Activated CD8-positive, alpha-beta T cell treated with anti-CD3 and anti-CD28 coated beads for 36 hours (primary cell): ENCODE results near the gene TBC1D22A. TPM values are rescaled to one million over a fixed set of nuclear protein-coding genes. Genes with fewer than 3 reads are reported as not detected.

Experiments used
- ATAC-seq: fragments of 200-7000 bp; cut with Tn5 transposase; one replicate; pipeline ENCODE4 v1.10.0; 2021; ENCODE audit warnings: mild to moderate bottlenecking, moderate library complexity
- CTCF ChIA-PET: fragments of 350-600 bp; sonication (Branson Sonifier 250); formaldehyde crosslinking; loops from one replicate; lab custom pipeline; 2021; ENCODE audit warnings: antibody characterized with exemption; lab: Charles Lee
- POLR2A ChIA-PET: fragments of 350-600 bp; sonication (Branson Sonifier 250); formaldehyde crosslinking; loops from one replicate; lab custom pipeline; 2021; ENCODE audit warnings: antibody characterized with exemption; lab: Charles Lee
- DNase-seq: peaks from one replicate; pipeline ENCODE4 v3.0.0-alpha.2; 2020
- H3K27ac Mint-ChIP-seq: one replicate; pipeline ENCODE4 v1.8.0; 2021; ENCODE audit warnings: mild to moderate bottlenecking, mixed read lengths
- H3K27me3 Mint-ChIP-seq: one replicate; pipeline ENCODE4 v1.8.0; 2021; ENCODE audit warnings: mixed read lengths
- H3K36me3 Mint-ChIP-seq: one replicate; pipeline ENCODE4 v1.8.0; 2021; ENCODE audit warnings: low read depth, mixed read lengths
- H3K4me1 Mint-ChIP-seq: one replicate; pipeline ENCODE4 v1.8.0; 2021; ENCODE audit warnings: low read depth, mixed read lengths
- H3K4me3 Mint-ChIP-seq: one replicate; pipeline ENCODE4 v1.8.0; 2021; ENCODE audit warnings: mild to moderate bottlenecking, moderate library complexity, mixed read lengths
- H3K9me3 Mint-ChIP-seq: one replicate; pipeline ENCODE4 v1.8.0; 2021; ENCODE audit warnings: mixed read lengths
- intact Hi-C: fragments of 100-400 bp; cut with micrococcal nuclease; formaldehyde crosslinking; loops from one replicate; pipeline ENCODE4 v1.10.0; 2022
- total RNA-seq, 2 experiments: library from RNA; stranded (reverse); gene quantifications; one replicate each; pipeline ENCODE4 v1.2.3, GENCODE V29; 2021
- TF ChIP-seq, protein P1 (sequence below): fragments of 200-600 bp; IDR thresholded peaks from one replicate; pipeline ENCODE4 v1.8.0; 2022; ENCODE audit warnings: antibody characterized with exemption, mild to moderate bottlenecking

Gene TBC1D22A
- total RNA-seq, 2 experiments from 2014 or later, result 41.0 to 42.8 TPM

DNA sequence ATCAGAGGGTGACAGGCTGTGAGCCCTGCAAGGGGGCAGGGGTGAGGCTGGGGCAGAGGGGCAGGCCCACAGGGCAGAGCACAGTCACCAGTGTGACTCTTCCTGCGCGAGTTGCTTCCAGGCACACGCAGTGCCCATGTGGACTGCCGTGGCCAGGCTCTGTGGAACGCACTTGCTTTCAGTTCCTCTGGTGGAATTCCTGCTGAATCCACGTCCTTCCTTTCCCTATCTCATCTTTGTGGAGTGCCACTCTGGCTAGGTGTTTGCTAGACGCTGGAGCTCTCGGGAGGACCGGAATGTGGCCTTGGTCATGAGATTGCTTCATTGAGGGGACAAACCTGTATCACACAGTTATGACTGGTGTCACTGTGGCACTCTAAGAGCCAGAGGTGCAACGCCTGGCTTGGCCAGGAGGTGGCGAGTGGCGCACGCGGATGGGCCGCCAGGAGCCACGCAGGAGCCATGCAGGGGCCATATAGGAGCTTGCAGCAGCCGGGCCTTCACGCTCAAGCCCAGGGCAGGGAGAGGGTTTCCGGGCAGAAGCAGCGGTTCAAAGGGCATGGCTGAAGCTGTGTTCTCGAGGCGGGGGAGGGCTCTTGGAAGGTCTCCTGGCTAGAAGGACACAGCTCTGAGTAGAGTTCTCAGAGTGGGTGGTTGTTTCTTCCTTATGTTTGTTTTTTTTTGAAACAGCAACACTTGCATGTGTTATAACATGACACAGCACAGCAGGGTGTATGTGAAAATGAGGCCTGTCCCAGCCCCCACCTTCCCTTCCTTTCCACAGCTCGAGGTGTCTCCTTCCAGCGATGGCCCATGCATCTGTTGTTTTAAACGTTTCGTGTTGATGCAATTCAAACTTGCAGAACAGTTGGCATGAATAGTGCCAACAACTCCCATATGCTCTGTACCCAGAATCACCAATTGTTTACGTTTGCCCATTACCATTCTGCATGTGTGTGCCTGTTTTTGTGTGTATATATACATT, 36.2 kb downstream of the TBC1D22A start:
- POLR2A ChIA-PET, result interaction anchor here (0.9 to 1.2 kb wide), 2 partner anchors 18 to 36 kb away, joined by 3 to 6 read pairs; partner anchors contain the start of gene TBC1D22A
- H3K4me1 Mint-ChIP-seq, result peaks cover 26% of the 10 kb centered on the region
- no peak overlapping the region for H3K4me3 Mint-ChIP-seq
- intact Hi-C loops, result no loop called here
- TF ChIP-seq, protein P1, sequence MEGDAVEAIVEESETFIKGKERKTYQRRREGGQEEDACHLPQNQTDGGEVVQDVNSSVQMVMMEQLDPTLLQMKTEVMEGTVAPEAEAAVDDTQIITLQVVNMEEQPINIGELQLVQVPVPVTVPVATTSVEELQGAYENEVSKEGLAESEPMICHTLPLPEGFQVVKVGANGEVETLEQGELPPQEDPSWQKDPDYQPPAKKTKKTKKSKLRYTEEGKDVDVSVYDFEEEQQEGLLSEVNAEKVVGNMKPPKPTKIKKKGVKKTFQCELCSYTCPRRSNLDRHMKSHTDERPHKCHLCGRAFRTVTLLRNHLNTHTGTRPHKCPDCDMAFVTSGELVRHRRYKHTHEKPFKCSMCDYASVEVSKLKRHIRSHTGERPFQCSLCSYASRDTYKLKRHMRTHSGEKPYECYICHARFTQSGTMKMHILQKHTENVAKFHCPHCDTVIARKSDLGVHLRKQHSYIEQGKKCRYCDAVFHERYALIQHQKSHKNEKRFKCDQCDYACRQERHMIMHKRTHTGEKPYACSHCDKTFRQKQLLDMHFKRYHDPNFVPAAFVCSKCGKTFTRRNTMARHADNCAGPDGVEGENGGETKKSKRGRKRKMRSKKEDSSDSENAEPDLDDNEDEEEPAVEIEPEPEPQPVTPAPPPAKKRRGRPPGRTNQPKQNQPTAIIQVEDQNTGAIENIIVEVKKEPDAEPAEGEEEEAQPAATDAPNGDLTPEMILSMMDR, result peak; percentile 92
- CTCF ChIA-PET, result interaction anchor here (0.8 to 10.9 kb wide), 13 partner anchors 10 to 168 kb away, joined by 3 to 191 read pairs (median 5); partner anchors contain the start of gene TBC1D22A
- H3K9me3 Mint-ChIP-seq, result no peaks in the 10 kb centered on the region
- no peaks in the 10 kb centered on the region for H3K27me3 Mint-ChIP-seq
- peak overlapping the region; percentile 73 for H3K27ac Mint-ChIP-seq
- peak; percentile 85 for DNase-seq
- peak; percentile 94 for ATAC-seq
- H3K36me3 Mint-ChIP-seq, result peaks cover 43% of the 10 kb centered on the region

DNA sequence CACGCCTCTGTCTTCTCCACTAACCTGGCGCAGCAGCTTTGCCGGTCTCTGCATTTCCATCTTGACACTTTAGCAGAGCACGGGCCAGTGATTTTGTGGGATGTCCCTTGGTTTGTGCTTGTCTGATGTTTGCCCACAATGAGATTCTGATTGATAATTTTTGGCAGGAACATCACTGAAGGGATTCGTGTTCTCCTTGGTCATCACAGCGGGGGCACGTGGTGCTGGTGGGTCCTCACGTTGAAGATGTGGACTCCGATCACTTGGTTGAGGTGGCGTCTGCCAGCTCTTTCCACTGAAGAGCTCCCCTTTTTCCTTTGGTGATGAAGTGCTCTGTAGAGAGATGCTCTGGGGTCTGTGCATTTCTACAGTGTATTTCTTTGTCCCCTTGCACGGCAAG, 37.2 kb downstream of the TBC1D22A start:
- POLR2A ChIA-PET, result interaction anchor here (1.2 to 1.8 kb wide), 2 partner anchors 25 to 37 kb away, joined by 3 to 6 read pairs; partner anchors contain the start of gene TBC1D22A
- DNase-seq (no peak), ATAC-seq (no peak)
- no peaks in the 10 kb centered on the region for H3K9me3 Mint-ChIP-seq
- no peak overlapping the region for H3K4me3 Mint-ChIP-seq
- peaks cover 39% of the 10 kb centered on the region for H3K36me3 Mint-ChIP-seq
- intact Hi-C loops, result loop anchor here (5.0 kb wide), 1 partner anchor 42 kb away; no protein-coding TSS in a partner anchor
- TF ChIP-seq, protein P1, result no peak
- H3K27me3 Mint-ChIP-seq, result no peaks in the 10 kb centered on the region
- CTCF ChIA-PET, result interaction anchor here (1.1 to 10.9 kb wide), 6 partner anchors 9 to 167 kb away, joined by 3 to 191 read pairs (median 8); partner anchors contain the start of gene TBC1D22A
- peaks cover 30% of the 10 kb centered on the region for H3K4me1 Mint-ChIP-seq
- no peak overlapping the region for H3K27ac Mint-ChIP-seq

DNA sequence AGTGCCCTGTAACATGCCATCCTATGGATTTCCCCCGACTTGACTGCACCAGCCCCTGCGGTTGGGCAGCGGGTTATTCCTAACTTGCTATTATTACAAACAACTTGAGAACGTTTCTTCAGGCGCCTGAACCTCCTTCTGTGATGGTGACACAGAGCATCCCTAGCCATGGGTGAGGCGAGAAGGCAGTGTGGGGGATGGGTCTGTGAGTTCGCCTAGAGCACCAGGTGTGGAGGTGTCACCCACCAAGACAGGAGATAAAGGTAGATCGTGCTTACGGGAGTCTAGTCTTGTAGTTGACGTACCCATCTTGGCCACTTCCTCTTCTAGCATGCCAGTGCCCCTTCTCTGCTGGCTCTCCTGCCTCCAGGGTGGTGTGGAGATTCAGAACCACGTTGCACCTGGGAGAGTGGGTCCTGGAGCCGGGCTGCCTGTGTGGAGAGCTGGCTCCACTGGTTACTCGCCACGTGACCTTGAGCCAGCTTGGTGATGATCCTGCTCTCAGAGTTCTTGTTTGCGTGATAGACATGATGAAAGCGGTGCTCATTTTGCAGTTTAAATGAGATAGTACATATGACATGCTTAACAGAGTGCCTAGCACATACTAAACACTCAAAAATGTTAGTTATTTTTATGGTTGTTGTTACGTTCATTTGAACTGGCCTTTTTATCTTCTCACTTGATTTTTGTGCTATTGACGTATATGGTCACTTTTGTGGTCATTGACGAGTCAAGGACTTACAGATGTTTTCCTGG, 37.8 kb downstream of the TBC1D22A start:
- TF ChIP-seq, protein P1, result no peak
- ATAC-seq (no peak), DNase-seq (no peak)
- Mint-ChIP-seq H3K27ac (no peak overlapping the region), H3K4me3 (no peak overlapping the region), H3K4me1 (peaks cover 32% of the 10 kb centered on the region), H3K27me3 (no peaks in the 10 kb centered on the region), H3K36me3 (peaks cover 40% of the 10 kb centered on the region), H3K9me3 (no peaks in the 10 kb centered on the region)
- POLR2A ChIA-PET, result interaction anchor here (1.1 to 1.8 kb wide), 2 partner anchors 9 to 26 kb away, joined by 3 to 4 read pairs; no protein-coding TSS in a partner anchor
- CTCF ChIA-PET, result interaction anchor here (1.0 to 10.9 kb wide), 4 partner anchors 20 to 237 kb away, joined by 3 to 191 read pairs (median 8); partner anchors contain the start of gene TBC1D22A
- intact Hi-C loops, result loop anchor here (5.0 kb wide), 1 partner anchor 43 kb away; no protein-coding TSS in a partner anchor

DNA sequence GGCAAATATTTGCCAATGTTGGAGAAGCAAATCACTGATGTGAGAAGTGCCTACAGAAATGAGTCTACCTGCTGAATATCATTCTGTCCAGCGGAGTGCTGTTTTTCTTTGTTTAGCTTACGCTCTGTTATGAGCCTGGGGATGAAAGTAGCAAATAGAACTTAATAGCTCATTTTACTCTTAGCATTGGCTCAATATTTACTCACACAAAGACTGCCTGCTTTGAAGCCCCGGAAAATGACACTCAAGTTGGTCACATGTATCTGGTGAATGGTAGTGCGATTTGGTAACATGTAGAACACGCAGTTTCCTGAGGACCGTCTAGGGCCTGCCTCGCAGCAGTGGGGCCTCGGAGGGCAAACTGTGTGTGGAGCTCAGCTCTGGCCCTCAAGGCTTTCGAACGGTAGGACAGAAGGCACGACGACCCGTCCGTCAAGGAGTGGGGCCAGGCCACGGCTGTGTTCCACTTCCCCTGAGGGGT, 38.9 kb downstream of the TBC1D22A start:
- Mint-ChIP-seq H3K9me3 (no peaks in the 10 kb centered on the region), H3K4me1 (peaks cover 36% of the 10 kb centered on the region), H3K4me3 (no peak overlapping the region), H3K27me3 (no peaks in the 10 kb centered on the region), H3K36me3 (peaks cover 45% of the 10 kb centered on the region), H3K27ac (no peak overlapping the region)
- TF ChIP-seq, protein P1, result no peak
- intact Hi-C loops, result loop anchor here (5.0 kb wide), 1 partner anchor 44 kb away; no protein-coding TSS in a partner anchor
- POLR2A ChIA-PET, result interaction anchor here (1.1 to 2.8 kb wide), 3 partner anchors 10 to 39 kb away, joined by 4 to 12 read pairs (median 4); partner anchors contain the start of gene TBC1D22A
- ATAC-seq (no peak), DNase-seq (no peak)
- CTCF ChIA-PET, result interaction anchor here (0.9 to 10.9 kb wide), 9 partner anchors 9 to 238 kb away, joined by 3 to 191 read pairs (median 22); partner anchors contain the start of gene TBC1D22A
